Upper lobe of left lung (tissue), 4 donors: ENCODE results near the gene PDLIM7.

Experiments
- CTCF ChIP-seq, 6 experiments: fragments of 450-650 bp in 4 of 6; fragments of 200-600 bp in 2 of 6; sonication (generic) in 2 of 6; IDR thresholded peaks; one replicate each; pipeline ENCODE4 v1.5.1; 2016 to 2019; ENCODE audit warnings: antibody characterized with exemption in 6 of 6
- POLR2AphosphoS5 ChIP-seq, 2 donors: sonication (generic); formaldehyde crosslinking; IDR thresholded peaks; one replicate each; pipeline ENCODE4 v1.5.1; 2017; ENCODE audit warnings: antibody characterized with exemption in 2 of 2

- TF ChIP-seq CTCF (IDR thresholded peaks at IDR 0.05) (no peak), POLR2AphosphoS5 (IDR thresholded peaks at IDR 0.05) (no peak)
Observed at GRCh38 chr5:177482359-177482795, 15.0 kb downstream of the PDLIM7 start.
